Fibroblast of skin of left biceps (primary cell): ENCODE results near the gene KRTAP10-1.
"Not testable (repeated sequence)": the region's sequence is repeated elsewhere in the genome, so short reads cannot be mapped to it uniquely, and the experiment has no call there.

Experiments
- DNase-seq, 2 experiments: peaks; one replicate each; pipeline ENCODE4 v3.0.0-alpha.2; 2013; ENCODE audit warnings: low read depth in 2 of 2

The KRTAP10-1 gene, protein sequence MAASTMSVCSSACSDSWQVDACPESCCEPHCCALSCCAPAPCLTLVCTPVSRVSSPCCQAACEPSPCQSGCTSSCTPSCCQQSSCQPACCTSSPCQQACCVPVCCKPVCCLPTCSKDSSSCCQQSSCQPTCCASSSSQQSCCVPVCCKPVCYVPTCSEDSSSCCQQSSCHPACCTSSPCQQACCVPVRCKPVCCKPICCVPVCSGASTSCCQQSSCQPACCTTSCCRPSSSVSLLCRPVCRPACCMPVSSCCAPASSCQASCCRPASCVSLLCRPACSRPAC

GRCh38 chr21:44539991-44540666 lies at the start of gene KRTAP10-1:
TSS of gene KRTAP10-1 (minus strand) at chr21:44540195. CDS start at chr21:44540150, 45 bp downstream.
- DNase-seq, result no peak

GRCh38 chr21:44589094-44589493 lies 49.1 kb upstream of the KRTAP10-1 start:
- DNase-seq, result no peak

GRCh38 chr21:44585892-44586291 lies 45.9 kb upstream of the KRTAP10-1 start:
- DNase-seq, result no peak

GRCh38 chr21:44583800-44584147 lies 43.8 kb upstream of the KRTAP10-1 start:
- no peak for DNase-seq

DNA sequence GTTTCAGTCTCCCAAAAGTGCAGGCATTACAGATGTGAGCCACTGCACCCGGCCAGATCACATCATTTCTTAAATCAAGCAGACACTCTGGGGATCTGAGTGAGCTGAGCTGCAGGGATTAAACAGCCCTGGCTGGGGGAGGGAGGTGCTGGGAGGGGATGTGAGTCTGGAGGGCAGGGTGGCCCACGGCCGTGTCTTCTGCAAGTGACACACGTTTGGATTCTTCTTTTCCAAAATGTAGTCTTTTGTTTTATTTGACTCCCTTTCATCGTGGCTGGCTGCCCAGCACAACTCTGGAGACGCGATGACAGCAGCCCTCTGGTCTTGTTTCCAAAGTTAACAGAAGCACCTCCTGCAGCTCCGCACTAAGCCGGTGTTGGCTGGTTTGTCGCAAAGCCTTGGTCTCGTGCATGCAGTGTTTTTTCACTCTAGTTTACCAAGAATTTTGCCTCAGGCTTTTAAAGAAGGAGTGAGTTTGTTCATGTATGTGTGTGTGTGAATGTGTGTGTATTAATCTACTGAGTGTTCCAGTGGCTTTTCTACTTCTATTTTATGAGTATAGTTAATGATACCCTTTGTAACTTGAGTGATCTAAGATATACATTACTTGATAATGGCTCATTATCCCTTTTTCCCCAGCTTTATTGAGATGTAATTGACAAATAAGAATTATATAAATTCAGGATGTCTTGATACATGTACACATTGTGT lies 43.2 kb upstream of the KRTAP10-1 start:
- no peak for DNase-seq

- DNase-seq, result no peak
Observed at GRCh38 chr21:44582055-44582454, 42.1 kb upstream of the KRTAP10-1 start.

DNA sequence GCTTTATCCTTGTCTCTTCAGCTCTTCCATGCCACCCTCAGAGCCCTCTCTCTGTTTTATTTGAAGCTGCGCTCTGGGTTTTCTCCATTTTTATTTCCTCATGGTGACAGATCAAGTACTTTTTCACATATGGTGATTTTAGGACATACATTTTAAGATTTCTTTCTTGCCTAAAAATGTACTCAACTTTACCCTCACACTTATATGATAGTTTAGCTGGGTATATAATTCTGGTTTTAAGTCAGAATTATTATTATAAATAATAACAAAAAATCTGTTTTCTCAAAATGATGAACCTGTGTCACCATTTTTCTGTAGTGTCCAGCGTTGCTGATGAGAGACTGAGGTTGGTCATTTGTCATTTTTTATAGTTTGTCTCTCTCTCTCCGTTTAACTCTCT lies 41.2 kb upstream of the KRTAP10-1 start:
- DNase-seq, result no peak

DNA sequence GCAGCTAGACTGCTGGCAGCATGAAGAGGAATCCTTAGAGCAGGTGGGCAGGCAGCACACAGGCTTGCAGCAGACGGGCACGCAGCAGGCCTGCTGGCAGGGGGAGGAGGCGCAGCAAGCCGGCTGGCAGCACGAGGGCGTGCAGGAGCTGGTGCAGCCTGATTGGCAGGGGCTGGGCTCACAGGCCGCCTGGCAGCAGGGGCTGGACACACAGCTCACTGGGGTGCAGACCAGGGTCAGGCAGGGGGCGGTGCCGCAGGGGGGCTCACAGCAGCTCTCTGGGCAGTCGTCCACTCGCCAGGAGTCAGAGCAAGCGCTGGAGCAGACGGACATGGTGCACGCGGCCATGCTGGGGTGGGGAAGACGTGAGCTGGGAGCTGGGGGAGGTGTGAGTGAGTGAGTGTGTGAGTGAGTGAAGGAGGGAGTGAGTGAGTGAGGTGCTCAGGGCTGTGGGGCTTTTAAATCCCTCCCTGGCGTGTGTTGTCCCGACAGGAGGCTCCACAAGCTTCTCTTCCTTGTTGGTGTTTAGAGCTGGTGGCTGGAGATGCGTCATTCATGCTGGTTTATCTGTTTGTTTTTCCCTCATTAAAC lies 40.3 kb upstream of the KRTAP10-1 start, which contains the start of gene KRTAP10-5:
KRTAP10-5 (minus strand) TSS at position 374 of the 591 bp plus-strand sequence; CDS start at position 348, 26 bp downstream.
- not testable (repeated sequence) for DNase-seq

DNA sequence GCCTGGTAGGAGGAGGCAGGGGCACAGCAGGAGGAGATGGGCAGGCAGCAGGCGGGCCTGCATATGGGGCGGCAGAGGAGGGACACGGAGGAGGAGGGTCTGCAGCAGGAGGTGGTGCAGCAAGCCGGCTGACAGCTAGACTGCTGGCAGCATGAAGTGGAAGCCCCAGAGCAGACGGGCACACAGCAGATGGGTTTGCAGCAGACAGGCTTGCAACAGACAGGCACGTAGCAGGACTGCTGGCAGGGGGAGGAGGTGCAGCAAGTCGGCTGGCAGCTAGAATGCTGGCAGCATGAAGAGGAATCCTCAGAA lies 39.8 kb upstream of the KRTAP10-1 start:
- DNase-seq, result no peak

GRCh38 chr21:44579056-44579832 lies 39.2 kb upstream of the KRTAP10-1 start:
- DNase-seq, result no peak

DNA sequence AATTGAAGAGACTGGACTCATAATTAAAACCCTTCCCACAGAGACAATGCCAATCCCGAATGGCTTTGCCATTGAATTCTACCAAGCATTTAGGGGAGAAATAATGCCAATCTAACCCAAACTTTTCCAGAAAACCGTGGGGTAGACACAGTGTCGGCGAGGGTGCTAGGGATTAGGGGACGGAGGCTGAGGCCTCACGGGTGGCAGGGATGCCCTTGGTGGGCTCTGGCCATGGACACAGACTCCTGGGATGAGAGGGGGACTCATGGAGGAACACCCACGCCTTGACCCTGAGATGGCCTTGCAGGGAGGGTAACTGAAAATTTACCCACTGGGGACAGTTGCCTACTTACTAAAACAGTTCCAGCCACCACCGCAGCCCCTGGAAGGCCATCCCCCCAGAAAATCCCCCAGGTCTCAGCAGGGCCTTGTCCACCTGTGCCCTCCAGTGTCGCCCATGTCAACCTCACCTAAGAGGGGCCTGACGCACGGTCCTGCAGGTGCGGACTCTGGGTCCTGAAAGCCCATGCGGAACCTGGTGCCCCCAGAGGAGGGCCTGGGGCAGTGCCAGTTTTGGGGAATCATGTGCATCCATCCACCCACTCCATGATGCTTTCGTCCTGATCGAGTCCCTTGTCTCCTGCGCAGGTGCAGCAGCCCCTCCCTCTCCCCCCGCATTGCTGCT lies 38.5 kb upstream of the KRTAP10-1 start:
- no peak for DNase-seq

- no peak for DNase-seq
Observed at GRCh38 chr21:44576025-44576420, 36.0 kb upstream of the KRTAP10-1 start.

DNA sequence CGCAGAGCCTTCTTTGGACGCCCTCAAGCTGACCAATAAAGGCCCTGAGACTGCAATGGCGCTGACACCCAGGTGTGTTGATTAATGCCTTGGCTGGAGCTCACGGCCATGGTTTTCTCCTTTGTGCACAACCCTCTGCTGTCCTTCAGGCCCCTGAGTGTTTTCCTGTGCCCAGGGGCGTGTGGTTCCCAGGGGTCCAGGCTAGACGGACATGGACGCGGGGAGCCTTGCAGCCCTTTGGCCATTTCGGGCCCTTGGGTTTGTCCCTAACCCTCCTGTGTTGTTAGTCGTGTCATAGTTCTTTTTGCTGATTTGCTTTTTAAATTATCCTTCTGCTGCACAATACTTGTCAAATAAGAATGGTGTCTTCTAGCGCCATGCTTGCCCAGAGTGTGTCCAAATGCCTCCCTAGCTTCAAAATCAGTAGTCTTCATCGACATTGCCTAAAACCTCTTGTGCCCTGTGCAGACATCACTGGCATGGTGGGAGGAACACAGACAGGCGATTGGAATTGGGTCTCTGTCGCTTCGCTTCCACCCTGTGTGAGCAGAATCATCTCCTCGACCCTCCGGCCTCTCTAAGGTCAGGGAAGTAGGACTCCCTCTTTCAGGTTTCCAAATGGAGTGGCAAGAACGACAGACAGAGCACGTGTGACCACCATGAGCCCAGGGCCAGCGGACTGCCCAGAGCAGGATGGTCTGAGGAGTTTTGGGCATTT lies 35.5 kb upstream of the KRTAP10-1 start:
- no peak for DNase-seq

- DNase-seq, result no peak
Observed at GRCh38 chr21:44574457-44575306, 34.7 kb upstream of the KRTAP10-1 start.

GRCh38 chr21:44573630-44574456 lies 33.8 kb upstream of the KRTAP10-1 start, which contains the start of gene KRTAP10-4:
TSS of gene KRTAP10-4 (plus strand) at chr21:44573729. CDS start at chr21:44573759, 30 bp downstream.
- DNase-seq, result not testable (repeated sequence)

GRCh38 chr21:44572959-44573583 lies 33.1 kb upstream of the KRTAP10-1 start:
- DNase-seq, result no peak

GRCh38 chr21:44571844-44572782 lies 32.1 kb upstream of the KRTAP10-1 start:
- DNase-seq, result no peak
